GM21786 (cell line): Measurements from ENCODE around the gene MARCHF5.
A peak's percentile ranks its signal among the peaks of the same experiment; 100 is the strongest.

Source experiments
- ATAC-seq: cut with Tn5 transposase; IDR thresholded peaks from one replicate; pipeline ENCODE4 v1.9.1; 2021; ENCODE audit not compliant: unreplicated experiment

Gene MARCHF5

GRCh38 chr10:92290837-92291615 is at the start of gene MARCHF5, which contains the start of gene CPEB3:
Gene MARCHF5 (plus strand): TSS chr10:92291167. CDS start chr10:92291495, 328 bp downstream.
Gene CPEB3 (minus strand): TSS chr10:92291078. CDS start chr10:92240350, 50,728 bp downstream.
- ATAC-seq, result peak; percentile 99

- no peak for ATAC-seq
Measured at GRCh38 chr10:92241501-92241900, 49.5 kb upstream of the MARCHF5 start.

- no peak for ATAC-seq
Measured at GRCh38 chr10:92242380-92242779, 48.6 kb upstream of the MARCHF5 start.

GRCh38 chr10:92242910-92243671 is 47.9 kb upstream of the MARCHF5 start:
- ATAC-seq, result peak; percentile 40

- ATAC-seq, result peak; percentile 37
Measured at GRCh38 chr10:92244796-92245195, 46.2 kb upstream of the MARCHF5 start.

GRCh38 chr10:92248566-92248965 is 42.4 kb upstream of the MARCHF5 start:
- ATAC-seq, result no peak

- ATAC-seq, result no peak
Measured at GRCh38 chr10:92263396-92263795, 27.6 kb upstream of the MARCHF5 start.

GRCh38 chr10:92264249-92264648 is 26.7 kb upstream of the MARCHF5 start:
- no peak for ATAC-seq

GRCh38 chr10:92265687-92266258 is 25.2 kb upstream of the MARCHF5 start:
- peak; percentile 77 for ATAC-seq

GRCh38 chr10:92267343-92267742 is 23.6 kb upstream of the MARCHF5 start:
- no peak for ATAC-seq

GRCh38 chr10:92268748-92269147 is 22.2 kb upstream of the MARCHF5 start:
- no peak for ATAC-seq

- no peak for ATAC-seq
Measured at GRCh38 chr10:92274071-92274470, 16.9 kb upstream of the MARCHF5 start.

- no peak for ATAC-seq
Measured at GRCh38 chr10:92278996-92279696, 11.8 kb upstream of the MARCHF5 start.

- no peak for ATAC-seq
Measured at GRCh38 chr10:92284112-92284704, 6.8 kb upstream of the MARCHF5 start.

GRCh38 chr10:92290076-92290836 is 711 bp upstream of the MARCHF5 start:
- peak; percentile 10 for ATAC-seq

- ATAC-seq, result no peak
Measured at GRCh38 chr10:92291616-92291865, 574 bp downstream of the MARCHF5 start.

- ATAC-seq, result no peak
Measured at GRCh38 chr10:92291921-92292845, 1.2 kb downstream of the MARCHF5 start.

GRCh38 chr10:92298487-92298886 is 7.5 kb downstream of the MARCHF5 start:
- ATAC-seq, result no peak

- ATAC-seq, result no peak
Measured at GRCh38 chr10:92303096-92303495, 12.1 kb downstream of the MARCHF5 start.
